Measurements from ENCODE around the gene CCDC110.
A peak's percentile ranks its signal among the peaks of the same experiment; 100 is the strongest.

The CCDC110 gene

DNA sequence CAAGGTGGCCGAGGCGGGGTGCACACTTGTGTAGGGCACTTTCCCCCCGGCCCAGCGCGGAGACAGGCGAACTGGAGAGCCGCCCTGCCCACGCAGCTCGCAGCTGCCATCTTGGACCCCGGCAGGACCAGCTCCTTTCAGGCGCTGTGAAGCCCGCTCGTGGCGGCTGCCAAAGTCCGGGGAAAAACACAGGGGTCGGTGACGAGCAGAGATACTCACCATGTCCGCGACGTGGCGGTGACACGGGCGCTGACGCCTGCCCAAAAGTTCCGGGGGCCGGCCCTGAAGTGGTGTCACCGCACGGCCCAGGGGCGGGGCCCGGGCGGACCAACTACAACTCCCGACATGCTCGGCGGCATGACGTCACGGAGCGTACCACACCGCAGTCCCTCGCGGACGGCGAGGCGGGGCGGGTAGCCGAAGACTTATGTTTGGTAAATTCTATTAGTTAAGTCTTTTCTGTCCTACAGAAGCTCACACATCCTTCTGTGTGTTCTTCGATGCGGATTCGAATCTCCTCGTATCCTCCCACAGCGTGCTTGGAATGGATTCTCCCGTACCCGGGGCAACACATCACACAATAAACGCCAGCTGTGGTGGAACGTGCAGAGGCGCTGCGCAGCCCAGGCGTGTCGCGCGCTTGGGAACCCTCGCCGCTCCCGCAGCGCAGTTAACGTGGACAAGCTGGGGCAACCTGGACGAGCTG is 45.7 kb downstream of the CCDC110 start, which contains the start of gene UFSP2 (continued):
- TF ChIP-seq, protein P1, sequence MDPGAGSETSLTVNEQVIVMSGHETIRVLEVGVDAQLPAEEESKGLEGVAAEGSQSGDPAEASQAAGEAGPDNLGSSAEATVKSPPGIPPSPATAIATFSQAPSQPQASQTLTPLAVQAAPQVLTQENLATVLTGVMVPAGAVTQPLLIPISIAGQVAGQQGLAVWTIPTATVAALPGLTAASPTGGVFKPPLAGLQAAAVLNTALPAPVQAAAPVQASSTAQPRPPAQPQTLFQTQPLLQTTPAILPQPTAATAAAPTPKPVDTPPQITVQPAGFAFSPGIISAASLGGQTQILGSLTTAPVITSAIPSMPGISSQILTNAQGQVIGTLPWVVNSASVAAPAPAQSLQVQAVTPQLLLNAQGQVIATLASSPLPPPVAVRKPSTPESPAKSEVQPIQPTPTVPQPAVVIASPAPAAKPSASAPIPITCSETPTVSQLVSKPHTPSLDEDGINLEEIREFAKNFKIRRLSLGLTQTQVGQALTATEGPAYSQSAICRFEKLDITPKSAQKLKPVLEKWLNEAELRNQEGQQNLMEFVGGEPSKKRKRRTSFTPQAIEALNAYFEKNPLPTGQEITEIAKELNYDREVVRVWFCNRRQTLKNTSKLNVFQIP (CRISPR knock-in tag; IDR thresholded peaks at IDR 0.05; ENCODE audit: borderline replicate concordance, low read depth): 0 out of 2 replicates have a peak, but pooled peaks have one; percentile 76
- no peak for TF ChIP-seq ZNF565 (CRISPR knock-in tag; conservative IDR thresholded peaks at IDR 0.05; ENCODE audit: low read depth)
- no peak for TF ChIP-seq CSDC2 (CRISPR knock-in tag; IDR thresholded peaks at IDR 0.05)
- TF ChIP-seq, protein P2, sequence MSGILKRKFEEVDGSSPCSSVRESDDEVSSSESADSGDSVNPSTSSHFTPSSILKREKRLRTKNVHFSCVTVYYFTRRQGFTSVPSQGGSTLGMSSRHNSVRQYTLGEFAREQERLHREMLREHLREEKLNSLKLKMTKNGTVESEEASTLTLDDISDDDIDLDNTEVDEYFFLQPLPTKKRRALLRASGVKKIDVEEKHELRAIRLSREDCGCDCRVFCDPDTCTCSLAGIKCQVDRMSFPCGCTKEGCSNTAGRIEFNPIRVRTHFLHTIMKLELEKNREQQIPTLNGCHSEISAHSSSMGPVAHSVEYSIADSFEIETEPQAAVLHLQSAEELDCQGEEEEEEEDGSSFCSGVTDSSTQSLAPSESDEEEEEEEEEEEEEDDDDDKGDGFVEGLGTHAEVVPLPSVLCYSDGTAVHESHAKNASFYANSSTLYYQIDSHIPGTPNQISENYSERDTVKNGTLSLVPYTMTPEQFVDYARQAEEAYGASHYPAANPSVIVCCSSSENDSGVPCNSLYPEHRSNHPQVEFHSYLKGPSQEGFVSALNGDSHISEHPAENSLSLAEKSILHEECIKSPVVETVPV (CRISPR knock-in tag; IDR thresholded peaks at IDR 0.05): no peak
- no peak for TF ChIP-seq ZFP3 (CRISPR knock-in tag; IDR thresholded peaks at IDR 0.05)

DNA sequence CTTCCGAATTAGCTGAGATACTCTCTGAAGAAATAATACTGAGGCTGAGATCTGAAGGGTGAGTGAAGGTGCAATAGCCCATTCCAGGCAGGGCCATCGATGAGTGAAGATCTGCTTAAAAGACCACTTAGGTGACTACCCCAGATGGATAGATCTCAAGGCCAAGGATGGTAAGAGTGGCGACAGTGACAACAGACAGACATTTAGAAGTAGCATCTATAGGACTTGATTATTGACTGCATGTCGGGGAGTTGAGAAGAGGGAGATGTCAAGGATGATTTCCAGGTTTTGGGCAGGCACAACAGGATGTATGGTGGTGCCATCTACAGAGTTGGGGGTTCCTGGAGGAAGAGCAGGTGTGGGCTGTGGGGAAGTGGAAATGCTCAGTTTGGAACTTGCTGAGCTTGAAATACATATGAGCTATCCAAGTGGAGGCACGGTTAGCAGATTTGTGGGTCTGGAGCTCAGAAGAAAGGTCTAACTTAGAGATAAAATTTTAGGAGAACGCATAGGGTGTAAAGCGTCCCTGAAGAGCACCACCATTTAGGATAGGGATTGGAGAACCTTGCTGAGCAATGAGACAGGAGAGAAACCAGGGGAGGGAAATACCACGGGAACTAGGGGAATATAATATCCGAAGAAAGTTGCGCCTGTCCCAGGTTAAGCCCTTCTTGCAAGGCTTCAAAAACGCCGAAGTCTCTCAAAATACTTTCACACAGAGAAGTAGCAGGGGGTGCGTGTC is 46.5 kb downstream of the CCDC110 start:
- no peak for TF ChIP-seq ESRRG (CRISPR knock-in tag; IDR thresholded peaks at IDR 0.05)
- no peak for TF ChIP-seq ARNTL (CRISPR knock-in tag; IDR thresholded peaks at IDR 0.05; ENCODE audit: borderline replicate concordance, low read depth)

DNA sequence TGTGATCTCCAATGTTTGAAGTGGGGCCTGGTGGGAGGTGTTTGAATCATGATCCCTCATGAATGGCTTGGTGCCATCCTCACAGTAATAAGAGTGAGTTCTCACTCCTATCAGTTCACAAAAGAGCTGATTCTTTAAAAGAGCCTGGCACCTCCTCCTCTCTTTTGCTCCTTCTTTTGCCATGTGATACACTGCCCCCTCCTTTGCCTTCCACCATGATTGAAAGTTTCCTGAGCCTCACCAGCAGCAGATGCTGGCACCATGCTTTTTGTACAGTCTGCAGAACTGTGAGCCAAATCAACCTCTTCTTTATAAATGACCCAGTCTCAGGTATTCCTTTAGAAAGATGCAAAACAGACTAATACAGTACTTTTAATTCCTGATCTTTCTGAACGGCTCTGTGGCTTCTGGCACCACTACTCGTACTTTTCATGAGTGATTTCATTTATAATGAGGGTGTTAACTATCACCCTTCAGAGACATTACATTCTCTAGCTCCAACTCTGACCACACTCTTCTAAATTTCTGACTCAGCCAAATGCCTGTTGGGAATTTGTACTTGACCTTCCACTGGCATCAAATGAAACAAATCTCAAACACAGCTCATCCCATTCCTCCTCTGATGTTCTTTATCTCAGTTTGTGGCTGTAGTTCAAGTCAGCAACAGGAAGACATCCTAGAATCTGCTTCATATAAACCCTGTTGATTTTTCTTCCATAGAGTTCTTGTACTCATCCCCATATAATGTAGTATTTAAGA is 50.0 kb downstream of the CCDC110 start:
- no peak for TF ChIP-seq ZFP3 (CRISPR knock-in tag; IDR thresholded peaks at IDR 0.05)
- no peak for TF ChIP-seq ZNF565 (CRISPR knock-in tag; conservative IDR thresholded peaks at IDR 0.05; ENCODE audit: low read depth)
- TF ChIP-seq CSDC2 (CRISPR knock-in tag; IDR thresholded peaks at IDR 0.05): no peak
- TF ChIP-seq, protein P3, sequence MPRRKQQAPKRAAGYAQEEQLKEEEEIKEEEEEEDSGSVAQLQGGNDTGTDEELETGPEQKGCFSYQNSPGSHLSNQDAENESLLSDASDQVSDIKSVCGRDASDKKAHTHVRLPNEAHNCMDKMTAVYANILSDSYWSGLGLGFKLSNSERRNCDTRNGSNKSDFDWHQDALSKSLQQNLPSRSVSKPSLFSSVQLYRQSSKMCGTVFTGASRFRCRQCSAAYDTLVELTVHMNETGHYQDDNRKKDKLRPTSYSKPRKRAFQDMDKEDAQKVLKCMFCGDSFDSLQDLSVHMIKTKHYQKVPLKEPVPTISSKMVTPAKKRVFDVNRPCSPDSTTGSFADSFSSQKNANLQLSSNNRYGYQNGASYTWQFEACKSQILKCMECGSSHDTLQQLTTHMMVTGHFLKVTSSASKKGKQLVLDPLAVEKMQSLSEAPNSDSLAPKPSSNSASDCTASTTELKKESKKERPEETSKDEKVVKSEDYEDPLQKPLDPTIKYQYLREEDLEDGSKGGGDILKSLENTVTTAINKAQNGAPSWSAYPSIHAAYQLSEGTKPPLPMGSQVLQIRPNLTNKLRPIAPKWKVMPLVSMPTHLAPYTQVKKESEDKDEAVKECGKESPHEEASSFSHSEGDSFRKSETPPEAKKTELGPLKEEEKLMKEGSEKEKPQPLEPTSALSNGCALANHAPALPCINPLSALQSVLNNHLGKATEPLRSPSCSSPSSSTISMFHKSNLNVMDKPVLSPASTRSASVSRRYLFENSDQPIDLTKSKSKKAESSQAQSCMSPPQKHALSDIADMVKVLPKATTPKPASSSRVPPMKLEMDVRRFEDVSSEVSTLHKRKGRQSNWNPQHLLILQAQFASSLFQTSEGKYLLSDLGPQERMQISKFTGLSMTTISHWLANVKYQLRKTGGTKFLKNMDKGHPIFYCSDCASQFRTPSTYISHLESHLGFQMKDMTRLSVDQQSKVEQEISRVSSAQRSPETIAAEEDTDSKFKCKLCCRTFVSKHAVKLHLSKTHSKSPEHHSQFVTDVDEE (CRISPR knock-in tag; IDR thresholded peaks at IDR 0.05): no peak
- TF ChIP-seq, protein P4, sequence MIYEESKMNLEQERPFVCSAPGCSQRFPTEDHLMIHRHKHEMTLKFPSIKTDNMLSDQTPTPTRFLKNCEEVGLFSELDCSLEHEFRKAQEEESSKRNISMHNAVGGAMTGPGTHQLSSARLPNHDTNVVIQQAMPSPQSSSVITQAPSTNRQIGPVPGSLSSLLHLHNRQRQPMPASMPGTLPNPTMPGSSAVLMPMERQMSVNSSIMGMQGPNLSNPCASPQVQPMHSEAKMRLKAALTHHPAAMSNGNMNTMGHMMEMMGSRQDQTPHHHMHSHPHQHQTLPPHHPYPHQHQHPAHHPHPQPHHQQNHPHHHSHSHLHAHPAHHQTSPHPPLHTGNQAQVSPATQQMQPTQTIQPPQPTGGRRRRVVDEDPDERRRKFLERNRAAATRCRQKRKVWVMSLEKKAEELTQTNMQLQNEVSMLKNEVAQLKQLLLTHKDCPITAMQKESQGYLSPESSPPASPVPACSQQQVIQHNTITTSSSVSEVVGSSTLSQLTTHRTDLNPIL (CRISPR knock-in tag; IDR thresholded peaks at IDR 0.05; ENCODE audit: low read depth): no peak
- TF ChIP-seq, protein P5, sequence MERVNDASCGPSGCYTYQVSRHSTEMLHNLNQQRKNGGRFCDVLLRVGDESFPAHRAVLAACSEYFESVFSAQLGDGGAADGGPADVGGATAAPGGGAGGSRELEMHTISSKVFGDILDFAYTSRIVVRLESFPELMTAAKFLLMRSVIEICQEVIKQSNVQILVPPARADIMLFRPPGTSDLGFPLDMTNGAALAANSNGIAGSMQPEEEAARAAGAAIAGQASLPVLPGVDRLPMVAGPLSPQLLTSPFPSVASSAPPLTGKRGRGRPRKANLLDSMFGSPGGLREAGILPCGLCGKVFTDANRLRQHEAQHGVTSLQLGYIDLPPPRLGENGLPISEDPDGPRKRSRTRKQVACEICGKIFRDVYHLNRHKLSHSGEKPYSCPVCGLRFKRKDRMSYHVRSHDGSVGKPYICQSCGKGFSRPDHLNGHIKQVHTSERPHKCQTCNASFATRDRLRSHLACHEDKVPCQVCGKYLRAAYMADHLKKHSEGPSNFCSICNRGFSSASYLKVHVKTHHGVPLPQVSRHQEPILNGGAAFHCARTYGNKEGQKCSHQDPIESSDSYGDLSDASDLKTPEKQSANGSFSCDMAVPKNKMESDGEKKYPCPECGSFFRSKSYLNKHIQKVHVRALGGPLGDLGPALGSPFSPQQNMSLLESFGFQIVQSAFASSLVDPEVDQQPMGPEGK (CRISPR knock-in tag; IDR thresholded peaks at IDR 0.05; ENCODE audit: borderline replicate concordance): no peak
- TF ChIP-seq GLIS3 (CRISPR knock-in tag; IDR thresholded peaks at IDR 0.05): no peak
- TF ChIP-seq, protein P2 (CRISPR knock-in tag; IDR thresholded peaks at IDR 0.05): no peak
- TF ChIP-seq RARB (CRISPR knock-in tag; IDR thresholded peaks at IDR 0.05): no peak
- TF ChIP-seq ARNTL (CRISPR knock-in tag; IDR thresholded peaks at IDR 0.05; ENCODE audit: borderline replicate concordance, low read depth): no peak
- TF ChIP-seq TOX (CRISPR knock-in tag; IDR thresholded peaks at IDR 0.05; ENCODE audit: borderline replicate concordance): no peak
- no peak for TF ChIP-seq SNAI2 (CRISPR knock-in tag; IDR thresholded peaks at IDR 0.05)
- no peak for TF ChIP-seq PPARA (CRISPR knock-in tag; IDR thresholded peaks at IDR 0.05; ENCODE audit: borderline replicate concordance)
- no peak for TF ChIP-seq ISL1 (CRISPR knock-in tag; IDR thresholded peaks at IDR 0.05)
- TF ChIP-seq, protein P1 (CRISPR knock-in tag; IDR thresholded peaks at IDR 0.05; ENCODE audit: borderline replicate concordance, low read depth): no peak
- TF ChIP-seq OSR1 (CRISPR knock-in tag; IDR thresholded peaks at IDR 0.05): no peak
- TF ChIP-seq ZFP30 (CRISPR knock-in tag; IDR thresholded peaks at IDR 0.05): no peak
- TF ChIP-seq BACH2 (CRISPR knock-in tag; IDR thresholded peaks at IDR 0.05; ENCODE audit: borderline replicate concordance): no peak
- no peak for TF ChIP-seq TCF4 (CRISPR knock-in tag; IDR thresholded peaks at IDR 0.05; ENCODE audit: borderline replicate concordance)
- ATAC-seq: no peak

More for the DNA sequence above, 46.5 kb downstream of the CCDC110 start:
- peak; percentile 74 for ATAC-seq
